ENCODE results near the gene TACR2. TPM values are rescaled to one million over a fixed set of nuclear protein-coding genes. Genes with fewer than 3 reads are reported as not detected.

The TACR2 gene
- total and polyA plus RNA-seq, 2 of the 13 experiments (the other 11 are each of a cell fraction or from before 2014, with no cell fraction given), result 0.04 TPM; not detected in 1

- TF ChIP-seq ZNF331 (CRISPR knock-in tag; IDR thresholded peaks at IDR 0.05), result peak; percentile 94
- no peak for TF ChIP-seq ZNF615 (CRISPR knock-in tag; IDR thresholded peaks at IDR 0.05; ENCODE audit: borderline replicate concordance)
- no peak for TF ChIP-seq RAD51 (IDR thresholded peaks at IDR 0.05; ENCODE audit: borderline replicate concordance)
- peak; percentile 32; the same call in 1 of the 2 replicates for TF ChIP-seq NFYC (CRISPR knock-in tag; IDR thresholded peaks at IDR 0.05)
- TF ChIP-seq ETV5 (CRISPR knock-in tag; IDR thresholded peaks at IDR 0.05; ENCODE audit: borderline replicate concordance), result peak; percentile 56; the same call in 1 of the 2 replicates
- no peak for TF ChIP-seq CBX1 (IDR thresholded peaks at IDR 0.05; ENCODE audit: low read depth)
- TF ChIP-seq ZNF414 (CRISPR knock-in tag; IDR thresholded peaks at IDR 0.05), result no peak
- TF ChIP-seq ZNF570 (CRISPR knock-in tag; IDR thresholded peaks at IDR 0.05; ENCODE audit: borderline replicate concordance), result no peak
- no peak for TF ChIP-seq ZNF839 (CRISPR knock-in tag; IDR thresholded peaks at IDR 0.05; ENCODE audit: borderline replicate concordance)
- no peak for TF ChIP-seq MLLT10 (CRISPR knock-in tag; IDR thresholded peaks at IDR 0.05)
- TF ChIP-seq TRAFD1 (CRISPR knock-in tag; IDR thresholded peaks at IDR 0.05; ENCODE audit: borderline replicate concordance), result no peak
- TF ChIP-seq PHB2 (IDR thresholded peaks at IDR 0.05; ENCODE audit: partially characterized antibody), result no peak
- TF ChIP-seq SMAD3 (CRISPR knock-in tag; IDR thresholded peaks at IDR 0.05), result peak; percentile 94
- peak; percentile 74; the same call in 1 of the 2 replicates for TF ChIP-seq AHDC1 (CRISPR knock-in tag; IDR thresholded peaks at IDR 0.05; ENCODE audit: borderline replicate concordance)
- TF ChIP-seq MAF1 (CRISPR knock-in tag; IDR thresholded peaks at IDR 0.05; ENCODE audit: borderline replicate concordance), result no peak
- TF ChIP-seq FOSL1 (CRISPR knock-in tag; IDR thresholded peaks at IDR 0.05; ENCODE audit: borderline replicate concordance), result no peak
- no peak for TF ChIP-seq SAFB2 (CRISPR knock-in tag; IDR thresholded peaks at IDR 0.05; ENCODE audit: borderline replicate concordance, low read depth)
- no peak for TF ChIP-seq ZIK1 (CRISPR knock-in tag; IDR thresholded peaks at IDR 0.05; ENCODE audit: borderline replicate concordance, low read depth)
- peak; percentile 86 for TF ChIP-seq FOXO1 (CRISPR knock-in tag; IDR thresholded peaks at IDR 0.05)
- no peak for TF ChIP-seq ZSCAN22 (CRISPR knock-in tag; IDR thresholded peaks at IDR 0.05)
- TF ChIP-seq, protein P1, sequence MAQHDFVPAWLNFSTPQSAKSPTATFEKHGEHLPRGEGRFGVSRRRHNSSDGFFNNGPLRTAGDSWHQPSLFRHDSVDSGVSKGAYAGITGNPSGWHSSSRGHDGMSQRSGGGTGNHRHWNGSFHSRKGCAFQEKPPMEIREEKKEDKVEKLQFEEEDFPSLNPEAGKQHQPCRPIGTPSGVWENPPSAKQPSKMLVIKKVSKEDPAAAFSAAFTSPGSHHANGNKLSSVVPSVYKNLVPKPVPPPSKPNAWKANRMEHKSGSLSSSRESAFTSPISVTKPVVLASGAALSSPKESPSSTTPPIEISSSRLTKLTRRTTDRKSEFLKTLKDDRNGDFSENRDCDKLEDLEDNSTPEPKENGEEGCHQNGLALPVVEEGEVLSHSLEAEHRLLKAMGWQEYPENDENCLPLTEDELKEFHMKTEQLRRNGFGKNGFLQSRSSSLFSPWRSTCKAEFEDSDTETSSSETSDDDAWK (CRISPR knock-in tag; IDR thresholded peaks at IDR 0.05), result no peak
These were observed 9.0 kb upstream of the TACR2 start (continued) for GRCh38 chr10:69425511-69426298.

All from HepG2 (cell line).